GM23338 (cell line): ENCODE data around the gene CERS2. TPM values are rescaled to one million over a fixed set of nuclear protein-coding genes. Genes with fewer than 3 reads are reported as not detected.

Source experiments
- ATAC-seq: fragments of 200-7000 bp; cut with Tn5 transposase; 3 replicates; pipeline ENCODE4 v1.9.1; 2020
- DNase-seq: peaks from one replicate; pipeline ENCODE4 v3.0.0-alpha.2; 2015; ENCODE audit warnings: low spot score
- H2AFZ ChIP-seq: fragments of 200-600 bp; sonication (generic); 2 replicates; pipeline ENCODE4 v1.8.0; 2016; ENCODE audit warnings: antibody characterized with exemption, mild to moderate bottlenecking, moderate library complexity
- H3F3A ChIP-seq: fragments of 200-600 bp; sonication (generic); replicated peaks from 2 replicates; pipeline ENCODE4 v1.8.0; 2017; ENCODE audit warnings: antibody characterized with exemption, mixed run types, low read depth
- H3K27ac ChIP-seq: fragments of 200-600 bp; sonication (generic); 2 replicates; pipeline ENCODE4 v1.6.1; 2016; ENCODE audit warnings: low read depth
- H3K27me3 ChIP-seq: fragments of 200-600 bp; sonication (generic); 2 replicates; pipeline ENCODE4 v1.8.0; 2016; ENCODE audit warnings: mild to moderate bottlenecking, mixed run types, moderate library complexity; ENCODE audit not compliant: insufficient read depth
- H3K36me3 ChIP-seq: fragments of 200-600 bp; sonication (generic); 2 replicates; pipeline ENCODE4 v1.8.0; 2016; ENCODE audit warnings: mild to moderate bottlenecking; ENCODE audit not compliant: insufficient read depth
- H3K4me1 ChIP-seq: fragments of 200-600 bp; sonication (generic); 2 replicates; pipeline ENCODE4 v1.8.0; 2016; ENCODE audit warnings: mild to moderate bottlenecking, moderate library complexity; ENCODE audit not compliant: insufficient read depth
- H3K4me2 ChIP-seq: fragments of 200-600 bp; sonication (generic); 2 replicates; pipeline ENCODE4 v1.7.1; 2017; ENCODE audit warnings: mixed run types
- H3K4me3 ChIP-seq: fragments of 200-600 bp; sonication (generic); 2 replicates; pipeline ENCODE4 v1.6.1; 2016; ENCODE audit warnings: mixed run types
- H3K79me2 ChIP-seq: fragments of 200-600 bp; sonication (generic); replicated peaks from 2 replicates; pipeline ENCODE4 v1.8.0; 2017; ENCODE audit warnings: mild to moderate bottlenecking; ENCODE audit not compliant: insufficient read depth
- H3K9me2 ChIP-seq: fragments of 200-600 bp; sonication (generic); 2 replicates; pipeline ENCODE4 v1.8.0; 2017; ENCODE audit not compliant: insufficient read depth
- H4K20me1 ChIP-seq: fragments of 200-600 bp; sonication (generic); replicated peaks from 2 replicates; pipeline ENCODE4 v1.8.0; 2017; ENCODE audit warnings: mild to moderate bottlenecking; ENCODE audit not compliant: insufficient read depth
- H3K27ac Mint-ChIP-seq: 2 replicates; pipeline ENCODE4 v1.8.0; 2020; ENCODE audit warnings: inconsistent platforms, mild to moderate bottlenecking, moderate library complexity, mixed read lengths
- H3K27me3 Mint-ChIP-seq: 3 replicates; pipeline ENCODE4 v1.8.0; 2022; ENCODE audit warnings: low read depth, mild to moderate bottlenecking, moderate library complexity, mixed read lengths, inconsistent platforms; ENCODE audit not compliant: insufficient read depth, poor library complexity
- H3K36me3 Mint-ChIP-seq: 3 replicates; pipeline ENCODE4 v1.8.0; 2021; ENCODE audit warnings: low read depth, mild to moderate bottlenecking, inconsistent platforms, moderate library complexity, mixed read lengths
- H3K4me1 Mint-ChIP-seq: 3 replicates; pipeline ENCODE4 v1.8.0; 2020; ENCODE audit warnings: mild to moderate bottlenecking, inconsistent platforms, mixed read lengths
- H3K4me3 Mint-ChIP-seq: 3 replicates; pipeline ENCODE4 v1.8.0; 2021; ENCODE audit warnings: moderate library complexity, mild to moderate bottlenecking, inconsistent platforms, mixed read lengths
- H3K9me3 Mint-ChIP-seq: 3 replicates; pipeline ENCODE4 v1.8.0; 2020; ENCODE audit warnings: moderate library complexity, mild to moderate bottlenecking, inconsistent platforms, mixed read lengths
- CREB1 ChIP-seq: fragments of 250-450 bp; sonication (Bioruptor Pico); IDR thresholded peaks from 2 replicates; pipeline ENCODE4 v1.5.0; 2020; ENCODE audit warnings: low read depth, mild to moderate bottlenecking, moderate library complexity
- EZH2 ChIP-seq: fragments of 200-600 bp; sonication (generic); IDR thresholded peaks from one replicate; pipeline ENCODE4 v1.8.0; 2017; ENCODE audit warnings: antibody characterized with exemption, mild to moderate bottlenecking, low read depth; ENCODE audit not compliant: unreplicated experiment
- EZH2phosphoT487 ChIP-seq: fragments of 200-600 bp; sonication (generic); IDR thresholded peaks from one replicate; pipeline ENCODE4 v1.8.1; 2018; ENCODE audit warnings: antibody characterized with exemption; ENCODE audit not compliant: unreplicated experiment
- JUNB ChIP-seq: IDR thresholded peaks from one replicate; pipeline ENCODE4 v1.6.1; 2016; ENCODE audit warnings: antibody characterized with exemption; ENCODE audit not compliant: unreplicated experiment
- NANOG ChIP-seq: IDR thresholded peaks from 2 replicates; pipeline ENCODE4 v1.6.1; 2016; ENCODE audit warnings: antibody characterized with exemption, borderline replicate concordance
- POLR2AphosphoS5 ChIP-seq: IDR thresholded peaks from 2 replicates; pipeline ENCODE4 v1.6.1; 2016; ENCODE audit warnings: antibody characterized with exemption, low read depth
- STAT1 ChIP-seq: IDR thresholded peaks from one replicate; pipeline ENCODE4 v1.6.1; 2016; ENCODE audit warnings: antibody characterized with exemption; ENCODE audit not compliant: unreplicated experiment
- ZNF114 ChIP-seq: fragments of 250-450 bp; sonication (Bioruptor Pico); IDR thresholded peaks from 2 replicates; pipeline ENCODE4 v1.5.0; 2020; ENCODE audit warnings: mild to moderate bottlenecking, moderate library complexity
- ZNF331 ChIP-seq: fragments of 250-450 bp; sonication (Bioruptor Pico); IDR thresholded peaks from 2 replicates; pipeline ENCODE4 v1.5.0; 2020; ENCODE audit warnings: low read depth, mild to moderate bottlenecking, moderate library complexity
- polyA plus RNA-seq: library from polyadenylated mRNA; unstranded; fragments of >200 nt; fragmentation: Nextera tagmentation; extraction: Ambion mirVana; gene quantifications from 2 replicates; pipeline ENCODE4 v1.2.1, GENCODE V29; 2016
- total RNA-seq: library from RNA; depleted of rRNA; stranded (reverse); fragments of >200 nt; shearing (Covaris generic); gene quantifications from 2 replicates; pipeline ENCODE4 v1.2.3, GENCODE V29; 2014
- TF ChIP-seq, protein P1 (sequence below): IDR thresholded peaks from one replicate; pipeline ENCODE4 v1.6.1; 2018; ENCODE audit warnings: antibody characterized with exemption; ENCODE audit not compliant: unreplicated experiment
- TF ChIP-seq, protein P2 (sequence below), 2 experiments: fragments of 200-600 bp in 1 of 2; sonication (generic) in 1 of 2; conservative IDR thresholded peaks; 2 replicates each; pipeline versions ENCODE4 v1.5.1 to v1.6.1; 2016 to 2017; ENCODE audit warnings: antibody characterized with exemption in 2 of 2, low read depth in 2 of 2, mild to moderate bottlenecking in 2 of 2, moderate library complexity in 1 of 2
- TF ChIP-seq, protein P3 (sequence below): fragments of 250-450 bp; sonication (Bioruptor Pico); IDR thresholded peaks from 2 replicates; pipeline ENCODE4 v1.5.0; 2020; ENCODE audit warnings: mild to moderate bottlenecking, moderate library complexity
- TF ChIP-seq, protein P4 (sequence below): IDR thresholded peaks from 2 replicates; pipeline ENCODE4 v1.6.1; 2016; ENCODE audit warnings: antibody characterized with exemption

CERS2 gene
- total and polyA plus RNA-seq, 2 experiments from 2014 or later = 83.3 to 120 TPM

DNA sequence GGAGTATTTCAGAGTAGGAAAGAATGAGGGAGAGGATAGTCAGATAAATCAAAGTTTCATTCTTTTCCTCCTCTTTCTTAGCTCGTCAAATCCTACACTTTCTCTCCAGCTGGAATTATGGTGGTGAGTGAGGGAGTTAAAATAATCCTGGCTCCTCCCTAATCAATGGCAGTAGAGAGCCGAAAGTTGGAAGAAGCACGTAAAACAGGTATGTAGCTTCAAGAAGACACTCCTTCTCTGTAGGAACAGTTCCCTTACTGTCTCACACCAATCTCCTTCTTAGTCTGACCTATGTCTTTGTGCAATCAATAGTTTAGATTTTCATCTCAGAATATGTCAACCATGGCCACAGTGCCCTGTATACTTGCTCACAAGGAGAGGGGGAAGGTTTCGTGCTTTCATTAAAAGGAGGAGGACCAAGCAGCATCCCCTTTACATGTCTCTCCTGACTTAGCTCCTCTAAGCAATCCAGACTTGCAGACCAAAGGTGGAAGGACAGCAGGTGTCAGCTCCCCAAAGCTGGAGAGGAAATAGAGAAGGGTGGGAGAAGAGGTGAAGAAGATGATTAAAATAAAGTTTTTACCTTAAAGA lies 31.2 kb upstream of the CERS2 start:
- peaks cover 41% of the 10 kb centered on the region for H3K4me1 Mint-ChIP-seq

More for the DNA sequence above, 31.2 kb upstream of the CERS2 start:
- Histone ChIP-seq H3F3A (peaks cover 10% of the 10 kb centered on the region; the same call in 1 of the 2 replicates), H4K20me1 (no peaks in the 10 kb centered on the region), H3K36me3 (no peaks in the 10 kb centered on the region), H3K27ac (peak overlapping the region; percentile 73; the same call in 1 of the 2 replicates), H3K9me2 (no peaks in the 10 kb centered on the region), H3K79me2 (peaks cover 15% of the 10 kb centered on the region), H3K27me3 (no peaks in the 10 kb centered on the region), H3K4me1 (peaks cover 25% of the 10 kb centered on the region), H2AFZ (peak overlapping the region; percentile 60), H3K4me2 (peak overlapping the region; percentile 85), H3K4me3 (peak overlapping the region; percentile 51)
- peak overlapping the region; percentile 96 for H3K27ac Mint-ChIP-seq
- H3K9me3 Mint-ChIP-seq = no peaks in the 10 kb centered on the region
- H3K4me3 Mint-ChIP-seq = peak overlapping the region; percentile 94
- peaks cover 25% of the 10 kb centered on the region for H3K27me3 Mint-ChIP-seq
- ATAC-seq (no peak), DNase-seq (no peak)
- no peak for TF ChIP-seq JUNB
- TF ChIP-seq EZH2phosphoT487 = no peak
- no peak for TF ChIP-seq ZNF331 (CRISPR knock-in tag)
- TF ChIP-seq, protein P1, sequence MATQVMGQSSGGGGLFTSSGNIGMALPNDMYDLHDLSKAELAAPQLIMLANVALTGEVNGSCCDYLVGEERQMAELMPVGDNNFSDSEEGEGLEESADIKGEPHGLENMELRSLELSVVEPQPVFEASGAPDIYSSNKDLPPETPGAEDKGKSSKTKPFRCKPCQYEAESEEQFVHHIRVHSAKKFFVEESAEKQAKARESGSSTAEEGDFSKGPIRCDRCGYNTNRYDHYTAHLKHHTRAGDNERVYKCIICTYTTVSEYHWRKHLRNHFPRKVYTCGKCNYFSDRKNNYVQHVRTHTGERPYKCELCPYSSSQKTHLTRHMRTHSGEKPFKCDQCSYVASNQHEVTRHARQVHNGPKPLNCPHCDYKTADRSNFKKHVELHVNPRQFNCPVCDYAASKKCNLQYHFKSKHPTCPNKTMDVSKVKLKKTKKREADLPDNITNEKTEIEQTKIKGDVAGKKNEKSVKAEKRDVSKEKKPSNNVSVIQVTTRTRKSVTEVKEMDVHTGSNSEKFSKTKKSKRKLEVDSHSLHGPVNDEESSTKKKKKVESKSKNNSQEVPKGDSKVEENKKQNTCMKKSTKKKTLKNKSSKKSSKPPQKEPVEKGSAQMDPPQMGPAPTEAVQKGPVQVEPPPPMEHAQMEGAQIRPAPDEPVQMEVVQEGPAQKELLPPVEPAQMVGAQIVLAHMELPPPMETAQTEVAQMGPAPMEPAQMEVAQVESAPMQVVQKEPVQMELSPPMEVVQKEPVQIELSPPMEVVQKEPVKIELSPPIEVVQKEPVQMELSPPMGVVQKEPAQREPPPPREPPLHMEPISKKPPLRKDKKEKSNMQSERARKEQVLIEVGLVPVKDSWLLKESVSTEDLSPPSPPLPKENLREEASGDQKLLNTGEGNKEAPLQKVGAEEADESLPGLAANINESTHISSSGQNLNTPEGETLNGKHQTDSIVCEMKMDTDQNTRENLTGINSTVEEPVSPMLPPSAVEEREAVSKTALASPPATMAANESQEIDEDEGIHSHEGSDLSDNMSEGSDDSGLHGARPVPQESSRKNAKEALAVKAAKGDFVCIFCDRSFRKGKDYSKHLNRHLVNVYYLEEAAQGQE = no peak
- no peak for TF ChIP-seq STAT1
- TF ChIP-seq, protein P2, sequence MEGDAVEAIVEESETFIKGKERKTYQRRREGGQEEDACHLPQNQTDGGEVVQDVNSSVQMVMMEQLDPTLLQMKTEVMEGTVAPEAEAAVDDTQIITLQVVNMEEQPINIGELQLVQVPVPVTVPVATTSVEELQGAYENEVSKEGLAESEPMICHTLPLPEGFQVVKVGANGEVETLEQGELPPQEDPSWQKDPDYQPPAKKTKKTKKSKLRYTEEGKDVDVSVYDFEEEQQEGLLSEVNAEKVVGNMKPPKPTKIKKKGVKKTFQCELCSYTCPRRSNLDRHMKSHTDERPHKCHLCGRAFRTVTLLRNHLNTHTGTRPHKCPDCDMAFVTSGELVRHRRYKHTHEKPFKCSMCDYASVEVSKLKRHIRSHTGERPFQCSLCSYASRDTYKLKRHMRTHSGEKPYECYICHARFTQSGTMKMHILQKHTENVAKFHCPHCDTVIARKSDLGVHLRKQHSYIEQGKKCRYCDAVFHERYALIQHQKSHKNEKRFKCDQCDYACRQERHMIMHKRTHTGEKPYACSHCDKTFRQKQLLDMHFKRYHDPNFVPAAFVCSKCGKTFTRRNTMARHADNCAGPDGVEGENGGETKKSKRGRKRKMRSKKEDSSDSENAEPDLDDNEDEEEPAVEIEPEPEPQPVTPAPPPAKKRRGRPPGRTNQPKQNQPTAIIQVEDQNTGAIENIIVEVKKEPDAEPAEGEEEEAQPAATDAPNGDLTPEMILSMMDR (conservative IDR thresholded peaks at IDR 0.05; ENCODE audit: low read depth in 2 of 2) = no peak
- no peak for TF ChIP-seq CREB1 (CRISPR knock-in tag)
- TF ChIP-seq EZH2 = no peak
- TF ChIP-seq, protein P3, sequence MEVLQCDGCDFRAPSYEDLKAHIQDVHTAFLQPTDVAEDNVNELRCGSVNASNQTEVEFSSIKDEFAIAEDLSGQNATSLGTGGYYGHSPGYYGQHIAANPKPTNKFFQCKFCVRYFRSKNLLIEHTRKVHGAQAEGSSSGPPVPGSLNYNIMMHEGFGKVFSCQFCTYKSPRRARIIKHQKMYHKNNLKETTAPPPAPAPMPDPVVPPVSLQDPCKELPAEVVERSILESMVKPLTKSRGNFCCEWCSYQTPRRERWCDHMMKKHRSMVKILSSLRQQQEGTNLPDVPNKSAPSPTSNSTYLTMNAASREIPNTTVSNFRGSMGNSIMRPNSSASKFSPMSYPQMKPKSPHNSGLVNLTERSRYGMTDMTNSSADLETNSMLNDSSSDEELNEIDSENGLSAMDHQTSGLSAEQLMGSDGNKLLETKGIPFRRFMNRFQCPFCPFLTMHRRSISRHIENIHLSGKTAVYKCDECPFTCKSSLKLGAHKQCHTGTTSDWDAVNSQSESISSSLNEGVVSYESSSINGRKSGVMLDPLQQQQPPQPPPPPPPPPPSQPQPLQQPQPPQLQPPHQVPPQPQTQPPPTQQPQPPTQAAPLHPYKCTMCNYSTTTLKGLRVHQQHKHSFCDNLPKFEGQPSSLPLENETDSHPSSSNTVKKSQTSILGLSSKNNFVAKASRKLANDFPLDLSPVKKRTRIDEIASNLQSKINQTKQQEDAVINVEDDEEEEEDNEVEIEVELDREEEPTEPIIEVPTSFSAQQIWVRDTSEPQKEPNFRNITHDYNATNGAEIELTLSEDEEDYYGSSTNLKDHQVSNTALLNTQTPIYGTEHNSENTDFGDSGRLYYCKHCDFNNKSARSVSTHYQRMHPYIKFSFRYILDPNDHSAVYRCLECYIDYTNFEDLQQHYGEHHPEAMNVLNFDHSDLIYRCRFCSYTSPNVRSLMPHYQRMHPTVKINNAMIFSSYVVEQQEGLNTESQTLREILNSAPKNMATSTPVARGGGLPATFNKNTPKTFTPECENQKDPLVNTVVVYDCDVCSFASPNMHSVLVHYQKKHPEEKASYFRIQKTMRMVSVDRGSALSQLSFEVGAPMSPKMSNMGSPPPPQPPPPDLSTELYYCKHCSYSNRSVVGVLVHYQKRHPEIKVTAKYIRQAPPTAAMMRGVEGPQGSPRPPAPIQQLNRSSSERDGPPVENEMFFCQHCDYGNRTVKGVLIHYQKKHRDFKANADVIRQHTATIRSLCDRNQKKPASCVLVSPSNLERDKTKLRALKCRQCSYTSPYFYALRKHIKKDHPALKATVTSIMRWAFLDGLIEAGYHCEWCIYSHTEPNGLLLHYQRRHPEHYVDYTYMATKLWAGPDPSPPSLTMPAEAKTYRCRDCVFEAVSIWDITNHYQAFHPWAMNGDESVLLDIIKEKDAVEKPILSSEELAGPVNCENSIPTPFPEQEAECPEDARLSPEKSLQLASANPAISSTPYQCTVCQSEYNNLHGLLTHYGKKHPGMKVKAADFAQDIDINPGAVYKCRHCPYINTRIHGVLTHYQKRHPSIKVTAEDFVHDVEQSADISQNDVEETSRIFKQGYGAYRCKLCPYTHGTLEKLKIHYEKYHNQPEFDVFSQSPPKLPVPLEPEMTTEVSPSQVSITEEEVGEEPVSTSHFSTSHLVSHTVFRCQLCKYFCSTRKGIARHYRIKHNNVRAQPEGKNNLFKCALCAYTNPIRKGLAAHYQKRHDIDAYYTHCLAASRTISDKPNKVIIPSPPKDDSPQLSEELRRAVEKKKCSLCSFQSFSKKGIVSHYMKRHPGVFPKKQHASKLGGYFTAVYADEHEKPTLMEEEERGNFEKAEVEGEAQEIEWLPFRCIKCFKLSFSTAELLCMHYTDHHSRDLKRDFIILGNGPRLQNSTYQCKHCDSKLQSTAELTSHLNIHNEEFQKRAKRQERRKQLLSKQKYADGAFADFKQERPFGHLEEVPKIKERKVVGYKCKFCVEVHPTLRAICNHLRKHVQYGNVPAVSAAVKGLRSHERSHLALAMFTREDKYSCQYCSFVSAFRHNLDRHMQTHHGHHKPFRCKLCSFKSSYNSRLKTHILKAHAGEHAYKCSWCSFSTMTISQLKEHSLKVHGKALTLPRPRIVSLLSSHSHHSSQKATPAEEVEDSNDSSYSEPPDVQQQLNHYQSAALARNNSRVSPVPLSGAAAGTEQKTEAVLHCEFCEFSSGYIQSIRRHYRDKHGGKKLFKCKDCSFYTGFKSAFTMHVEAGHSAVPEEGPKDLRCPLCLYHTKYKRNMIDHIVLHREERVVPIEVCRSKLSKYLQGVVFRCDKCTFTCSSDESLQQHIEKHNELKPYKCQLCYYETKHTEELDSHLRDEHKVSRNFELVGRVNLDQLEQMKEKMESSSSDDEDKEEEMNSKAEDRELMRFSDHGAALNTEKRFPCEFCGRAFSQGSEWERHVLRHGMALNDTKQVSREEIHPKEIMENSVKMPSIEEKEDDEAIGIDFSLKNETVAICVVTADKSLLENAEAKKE (CRISPR knock-in tag) = no peak
- no peak for TF ChIP-seq POLR2AphosphoS5
- no peak for TF ChIP-seq NANOG
- TF ChIP-seq, protein P4, sequence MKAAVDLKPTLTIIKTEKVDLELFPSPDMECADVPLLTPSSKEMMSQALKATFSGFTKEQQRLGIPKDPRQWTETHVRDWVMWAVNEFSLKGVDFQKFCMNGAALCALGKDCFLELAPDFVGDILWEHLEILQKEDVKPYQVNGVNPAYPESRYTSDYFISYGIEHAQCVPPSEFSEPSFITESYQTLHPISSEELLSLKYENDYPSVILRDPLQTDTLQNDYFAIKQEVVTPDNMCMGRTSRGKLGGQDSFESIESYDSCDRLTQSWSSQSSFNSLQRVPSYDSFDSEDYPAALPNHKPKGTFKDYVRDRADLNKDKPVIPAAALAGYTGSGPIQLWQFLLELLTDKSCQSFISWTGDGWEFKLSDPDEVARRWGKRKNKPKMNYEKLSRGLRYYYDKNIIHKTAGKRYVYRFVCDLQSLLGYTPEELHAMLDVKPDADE = no peak
- no peak for TF ChIP-seq ZNF114 (CRISPR knock-in tag)
- peaks cover 3% of the 10 kb centered on the region; the same call in 2 of the 3 replicates for H3K36me3 Mint-ChIP-seq
